ENCODE data around the gene WNT7A.

WNT7A gene

GRCh38 chr3:13843351-13843750, 36.5 kb downstream of the WNT7A start:
- TF ChIP-seq, protein P1, sequence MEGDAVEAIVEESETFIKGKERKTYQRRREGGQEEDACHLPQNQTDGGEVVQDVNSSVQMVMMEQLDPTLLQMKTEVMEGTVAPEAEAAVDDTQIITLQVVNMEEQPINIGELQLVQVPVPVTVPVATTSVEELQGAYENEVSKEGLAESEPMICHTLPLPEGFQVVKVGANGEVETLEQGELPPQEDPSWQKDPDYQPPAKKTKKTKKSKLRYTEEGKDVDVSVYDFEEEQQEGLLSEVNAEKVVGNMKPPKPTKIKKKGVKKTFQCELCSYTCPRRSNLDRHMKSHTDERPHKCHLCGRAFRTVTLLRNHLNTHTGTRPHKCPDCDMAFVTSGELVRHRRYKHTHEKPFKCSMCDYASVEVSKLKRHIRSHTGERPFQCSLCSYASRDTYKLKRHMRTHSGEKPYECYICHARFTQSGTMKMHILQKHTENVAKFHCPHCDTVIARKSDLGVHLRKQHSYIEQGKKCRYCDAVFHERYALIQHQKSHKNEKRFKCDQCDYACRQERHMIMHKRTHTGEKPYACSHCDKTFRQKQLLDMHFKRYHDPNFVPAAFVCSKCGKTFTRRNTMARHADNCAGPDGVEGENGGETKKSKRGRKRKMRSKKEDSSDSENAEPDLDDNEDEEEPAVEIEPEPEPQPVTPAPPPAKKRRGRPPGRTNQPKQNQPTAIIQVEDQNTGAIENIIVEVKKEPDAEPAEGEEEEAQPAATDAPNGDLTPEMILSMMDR (IDR thresholded peaks at IDR 0.05; ENCODE audit: extremely low read depth, missing control alignments): no peak
- no peak for DNase-seq (ENCODE audit: low spot score)

DNA sequence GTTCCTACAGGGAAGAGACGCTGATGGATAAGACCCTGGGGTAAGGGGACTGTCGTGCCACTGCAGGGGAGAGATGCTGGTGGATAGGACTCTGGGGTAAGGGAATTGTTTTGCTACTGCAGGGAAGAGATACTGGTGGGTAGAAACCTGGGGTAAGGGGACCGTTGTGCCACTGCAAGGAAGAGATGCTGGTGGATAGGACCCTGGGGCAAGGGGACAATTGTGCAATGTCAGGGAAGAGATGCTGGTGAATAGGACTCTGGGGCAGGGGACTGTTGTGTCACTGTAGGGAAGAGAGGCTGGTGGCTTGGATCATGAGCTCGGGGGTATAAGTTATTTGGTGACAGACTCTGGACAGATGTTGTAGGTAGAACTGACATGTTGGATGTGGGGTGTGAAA, 37.6 kb downstream of the WNT7A start:
- DNase-seq (ENCODE audit: low spot score): no peak
- TF ChIP-seq, protein P1 (IDR thresholded peaks at IDR 0.05; ENCODE audit: extremely low read depth, missing control alignments): no peak

- TF ChIP-seq, protein P1 (IDR thresholded peaks at IDR 0.05; ENCODE audit: extremely low read depth, missing control alignments): no peak
- no peak for DNase-seq (ENCODE audit: low spot score)
Observed at GRCh38 chr3:13841826-13842225, 38.0 kb downstream of the WNT7A start.

DNA sequence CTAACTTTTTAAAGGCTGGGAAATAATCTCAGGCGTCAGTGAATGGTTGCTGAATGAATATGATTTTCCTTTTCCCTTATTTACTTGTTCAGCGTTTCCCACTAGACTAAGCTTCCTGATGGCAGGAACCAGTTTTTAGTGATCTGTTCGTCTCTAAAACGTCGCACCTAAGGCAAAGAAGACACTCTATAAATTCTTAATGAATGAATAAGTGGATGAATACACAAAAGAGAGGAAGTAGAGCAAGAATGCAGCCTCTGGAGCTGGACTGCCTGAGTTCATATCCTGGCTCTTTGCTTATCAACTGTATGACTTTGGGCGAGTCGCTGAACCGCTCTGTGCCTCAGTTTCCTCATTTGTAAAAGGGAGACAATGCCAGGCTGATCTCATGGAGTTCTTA, 38.7 kb downstream of the WNT7A start:
- TF ChIP-seq, protein P1 (IDR thresholded peaks at IDR 0.05; ENCODE audit: extremely low read depth, missing control alignments): no peak

DNA sequence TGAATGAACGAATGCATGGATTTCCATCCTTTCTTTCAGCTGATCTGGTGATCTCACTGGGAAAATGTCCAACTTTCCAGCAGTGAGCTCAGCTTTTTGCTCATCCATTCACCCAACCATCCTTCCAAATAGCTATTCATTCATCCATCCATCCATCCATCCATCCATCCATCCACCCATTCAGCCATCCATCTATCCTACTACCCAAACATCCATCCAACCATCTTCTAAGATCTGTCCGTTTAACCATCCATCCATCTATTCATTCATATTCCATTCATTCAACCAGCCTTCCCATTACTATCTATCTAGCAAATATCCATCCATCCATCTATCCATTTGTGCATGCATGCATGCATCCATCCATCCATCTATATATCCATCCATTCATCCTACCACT, 39.4 kb downstream of the WNT7A start:
- TF ChIP-seq, protein P1 (IDR thresholded peaks at IDR 0.05; ENCODE audit: extremely low read depth, missing control alignments): no peak
- no peak for DNase-seq (ENCODE audit: low spot score)

More for the DNA sequence above, 38.7 kb downstream of the WNT7A start:
- no peak for DNase-seq (ENCODE audit: low spot score)

- DNase-seq (ENCODE audit: low spot score): no peak
Observed at GRCh38 chr3:13839726-13840340, 40.0 kb downstream of the WNT7A start.

DNA sequence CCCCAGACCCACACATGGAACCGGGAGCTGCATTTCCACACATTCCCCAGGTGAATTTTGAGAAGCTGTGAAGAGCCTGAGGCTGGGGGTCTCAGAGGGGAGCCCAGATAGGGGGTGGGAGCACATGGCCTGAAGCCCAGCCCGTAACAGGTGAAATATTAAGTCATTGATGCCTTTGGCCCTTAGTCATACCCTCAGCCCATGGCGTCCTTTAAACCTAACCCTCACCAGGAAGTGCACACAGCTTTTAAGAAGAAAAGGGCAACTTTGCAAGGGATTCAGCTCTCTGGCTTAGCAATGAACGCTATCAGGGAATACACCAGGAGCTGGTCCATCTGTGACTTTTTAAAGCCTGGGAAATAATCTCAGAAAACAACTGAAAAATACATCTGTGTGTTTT, 40.6 kb downstream of the WNT7A start:
- DNase-seq (ENCODE audit: low spot score): no peak
- TF ChIP-seq, protein P1 (IDR thresholded peaks at IDR 0.05; ENCODE audit: extremely low read depth, missing control alignments): no peak

More at GRCh38 chr3:13839726-13840340, 40.0 kb downstream of the WNT7A start:
- TF ChIP-seq, protein P1 (IDR thresholded peaks at IDR 0.05; ENCODE audit: extremely low read depth, missing control alignments): no peak
